ENCODE results near the gene PKP1. TPM values are rescaled to one million over a fixed set of nuclear protein-coding genes. Genes with fewer than 3 reads are reported as not detected.
A peak's percentile ranks its signal among the peaks of the same experiment; 100 is the strongest.

The PKP1 gene
- total RNA-seq, 6 experiments from 2014 or later: not detected

GRCh38 chr1:201324306-201324705 lies 41.0 kb downstream of the PKP1 start:
- no CpG with 5 or more reads among the region's 4 CpGs for WGBS (ENCODE audit: insufficient coverage, low coverage, low lambda C conversion rate, missing lambda C conversion rate)
- TF ChIP-seq, protein P1, sequence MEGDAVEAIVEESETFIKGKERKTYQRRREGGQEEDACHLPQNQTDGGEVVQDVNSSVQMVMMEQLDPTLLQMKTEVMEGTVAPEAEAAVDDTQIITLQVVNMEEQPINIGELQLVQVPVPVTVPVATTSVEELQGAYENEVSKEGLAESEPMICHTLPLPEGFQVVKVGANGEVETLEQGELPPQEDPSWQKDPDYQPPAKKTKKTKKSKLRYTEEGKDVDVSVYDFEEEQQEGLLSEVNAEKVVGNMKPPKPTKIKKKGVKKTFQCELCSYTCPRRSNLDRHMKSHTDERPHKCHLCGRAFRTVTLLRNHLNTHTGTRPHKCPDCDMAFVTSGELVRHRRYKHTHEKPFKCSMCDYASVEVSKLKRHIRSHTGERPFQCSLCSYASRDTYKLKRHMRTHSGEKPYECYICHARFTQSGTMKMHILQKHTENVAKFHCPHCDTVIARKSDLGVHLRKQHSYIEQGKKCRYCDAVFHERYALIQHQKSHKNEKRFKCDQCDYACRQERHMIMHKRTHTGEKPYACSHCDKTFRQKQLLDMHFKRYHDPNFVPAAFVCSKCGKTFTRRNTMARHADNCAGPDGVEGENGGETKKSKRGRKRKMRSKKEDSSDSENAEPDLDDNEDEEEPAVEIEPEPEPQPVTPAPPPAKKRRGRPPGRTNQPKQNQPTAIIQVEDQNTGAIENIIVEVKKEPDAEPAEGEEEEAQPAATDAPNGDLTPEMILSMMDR (IDR thresholded peaks at IDR 0.05): no peak
- TF ChIP-seq POLR2A (IDR thresholded peaks at IDR 0.05): no peak
- intact Hi-C loops (cut with DNase I): no loop called here
- ATAC-seq (no peak), DNase-seq (peak in 1 of 3 donors; percentile 13)
- Histone ChIP-seq H3K9me3 (no peaks in the 10 kb centered on the region), H3K36me3 (no peaks in the 10 kb centered on the region), H3K4me1 (no peaks in the 10 kb centered on the region), H3K27ac (no peak overlapping the region), H3K4me3 (no peak overlapping the region), H3K27me3 (no peaks in the 10 kb centered on the region)

DNA sequence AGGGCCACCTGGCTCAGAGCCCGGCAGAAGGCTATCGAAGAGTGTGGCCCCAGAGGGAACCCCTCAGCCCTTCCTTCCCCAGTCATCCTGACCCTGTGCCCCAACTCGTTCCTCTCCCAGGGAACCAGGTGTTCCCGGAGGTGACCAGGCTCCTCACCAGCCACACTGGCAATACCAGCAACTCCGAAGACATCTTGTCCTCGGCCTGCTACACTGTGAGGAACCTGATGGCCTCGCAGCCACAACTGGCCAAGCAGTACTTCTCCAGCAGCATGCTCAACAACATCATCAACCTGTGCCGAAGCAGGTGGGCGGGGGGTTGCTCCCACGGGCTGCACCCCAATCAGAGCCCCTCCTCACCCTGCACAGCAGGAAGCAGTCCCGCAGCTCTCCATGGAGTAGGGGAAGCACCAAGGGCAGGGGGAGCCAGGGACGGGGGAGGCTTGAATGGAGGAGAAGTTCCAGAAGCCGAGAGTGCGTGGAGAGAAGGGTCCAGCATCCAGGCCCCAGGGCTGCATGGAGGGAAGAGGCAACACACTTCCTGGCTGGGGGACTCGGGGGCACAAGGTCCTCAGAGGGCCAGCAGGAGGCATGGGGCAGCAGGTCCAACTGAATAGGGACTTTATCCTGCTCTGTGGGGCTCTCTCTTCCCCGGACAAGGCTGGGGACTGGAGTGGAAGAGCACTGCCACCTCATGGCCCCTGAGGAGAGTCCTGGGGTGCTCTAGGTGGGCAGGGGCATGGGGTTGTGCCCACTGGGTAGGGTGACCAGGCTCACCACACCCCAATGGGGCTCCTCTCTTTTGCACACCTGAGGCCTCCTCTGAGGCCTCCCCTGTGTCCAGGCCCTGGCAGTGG lies 41.7 kb downstream of the PKP1 start:
- WGBS (ENCODE audit: insufficient coverage, low coverage, low lambda C conversion rate, missing lambda C conversion rate): 69% methylated on average over 5 of the region's 16 CpGs
- no peak for ATAC-seq

GRCh38 chr1:201325678-201326060 lies 42.4 kb downstream of the PKP1 start:
- H3K36me3 ChIP-seq: no peaks in the 10 kb centered on the region
- H3K27me3 ChIP-seq: no peaks in the 10 kb centered on the region
- H3K27ac ChIP-seq: no peak overlapping the region
- WGBS (ENCODE audit: insufficient coverage, low coverage, low lambda C conversion rate, missing lambda C conversion rate): 66% methylated on average over 6 of the region's 8 CpGs
- intact Hi-C loops (cut with DNase I): no loop called here
- ATAC-seq (no peak), DNase-seq (peak in 1 of 3 donors; percentile 30)
- H3K9me3 ChIP-seq: no peaks in the 10 kb centered on the region
- TF ChIP-seq POLR2A (IDR thresholded peaks at IDR 0.05): no peak
- TF ChIP-seq, protein P1 (IDR thresholded peaks at IDR 0.05): no peak
- no peak overlapping the region for H3K4me3 ChIP-seq
- H3K4me1 ChIP-seq: no peaks in the 10 kb centered on the region

More for the DNA sequence above, 41.7 kb downstream of the PKP1 start:
- TF ChIP-seq, protein P1 (IDR thresholded peaks at IDR 0.05): no peak
- TF ChIP-seq POLR2A (IDR thresholded peaks at IDR 0.05): no peak
- intact Hi-C loops (cut with DNase I): no loop called here
- no peak overlapping the region for H3K27ac ChIP-seq
- no peaks in the 10 kb centered on the region for H3K36me3 ChIP-seq
- H3K4me3 ChIP-seq: no peak overlapping the region
- no peaks in the 10 kb centered on the region for H3K9me3 ChIP-seq
- H3K27me3 ChIP-seq: no peaks in the 10 kb centered on the region
- no peaks in the 10 kb centered on the region for H3K4me1 ChIP-seq
- DNase-seq: peak in 1 of 3 donors; percentile 32

GRCh38 chr1:201326710-201327109 lies 43.4 kb downstream of the PKP1 start:
- intact Hi-C loops (cut with DNase I): no loop called here
- no peaks in the 10 kb centered on the region for H3K9me3 ChIP-seq
- H3K27me3 ChIP-seq: no peaks in the 10 kb centered on the region
- whole genome bisulfite sequencing (ENCODE audit: insufficient coverage, low coverage, low lambda C conversion rate, missing lambda C conversion rate): 76% methylated on average over 4 of the region's 4 CpGs
- TF ChIP-seq, protein P1 (IDR thresholded peaks at IDR 0.05): no peak
- no peak for TF ChIP-seq POLR2A (IDR thresholded peaks at IDR 0.05)
- peak in 1 of 3 donors; percentile 27 for DNase-seq
- no peak overlapping the region for H3K4me3 ChIP-seq
- no peaks in the 10 kb centered on the region for H3K4me1 ChIP-seq
- ATAC-seq: no peak
- H3K27ac ChIP-seq: no peak overlapping the region
- H3K36me3 ChIP-seq: no peaks in the 10 kb centered on the region
